Measurements from ENCODE around the gene DLG3.
"Not testable (repeated sequence)": the region's sequence is repeated elsewhere in the genome, so short reads cannot be mapped to it uniquely, and the experiment has no call there.

Gene DLG3

GRCh38 chrX:70509078-70509477 lies 64.4 kb downstream of the DLG3 start:
- DNase-seq, result no peak

GRCh38 chrX:70515270-70515669 lies 70.6 kb downstream of the DLG3 start:
- not testable (repeated sequence) for DNase-seq

GRCh38 chrX:70515692-70516091 lies 71.1 kb downstream of the DLG3 start:
- not testable (repeated sequence) for DNase-seq

- DNase-seq, result no peak
Measured at GRCh38 chrX:70525733-70526132, 81.1 kb downstream of the DLG3 start.

GRCh38 chrX:70527053-70527452 lies 82.4 kb downstream of the DLG3 start:
- DNase-seq, result no peak

GRCh38 chrX:70527610-70528345 lies 83.1 kb downstream of the DLG3 start:
- no peak for DNase-seq

- no peak for DNase-seq
Measured at GRCh38 chrX:70535198-70535597, 90.6 kb downstream of the DLG3 start.

- DNase-seq, result no peak
Measured at GRCh38 chrX:70549429-70549828, 104.8 kb downstream of the DLG3 start.

- no peak for DNase-seq
Measured at GRCh38 chrX:70552130-70552704, 107.6 kb downstream of the DLG3 start.

- DNase-seq, result no peak
Measured at GRCh38 chrX:70553516-70553915, 108.9 kb downstream of the DLG3 start.

- DNase-seq, result no peak
Measured at GRCh38 chrX:70554081-70554480, 109.4 kb downstream of the DLG3 start.

GRCh38 chrX:70554523-70554922 lies 109.9 kb downstream of the DLG3 start:
- no peak for DNase-seq

- no peak for DNase-seq
Measured at GRCh38 chrX:70554948-70555347, 110.3 kb downstream of the DLG3 start.
